Stimulated activated naive B cell treated with anti-CD40 and anti-IgM and Interleukin-4, amounts not matched to agents 10 μg/mL and 1 μg/mL and 100 μg/mL, for 72 hours (primary cell): ENCODE data around the gene MFSD12.

Experiments
- ATAC-seq, 2 donors: fragments of 150-1000 bp; cut with Tn5 transposase; replicated peaks; 2 replicates each; pipeline ENCODE4 v1.10.0; 2021; ENCODE audit warnings: moderate library complexity in 1 of 2
- DNase-seq: peaks from one replicate; pipeline ENCODE4 v3.0.0; 2021
- H3K27ac Mint-ChIP-seq: one replicate; pipeline ENCODE4 v1.8.0; 2022; ENCODE audit warnings: mild to moderate bottlenecking, mixed read lengths
- H3K27me3 Mint-ChIP-seq, 2 donors: one replicate each; pipeline ENCODE4 v1.8.0; 2022; ENCODE audit warnings: mixed read lengths in 2 of 2
- H3K36me3 Mint-ChIP-seq, 2 donors: one replicate each; pipeline ENCODE4 v1.8.0; 2022; ENCODE audit warnings: mixed read lengths in 2 of 2, mild to moderate bottlenecking in 1 of 2
- H3K4me1 Mint-ChIP-seq, 2 donors: one replicate each; pipeline ENCODE4 v1.8.0; 2022; ENCODE audit warnings: mixed read lengths in 2 of 2, mild to moderate bottlenecking in 1 of 2
- H3K4me3 Mint-ChIP-seq, 2 donors: one replicate each; pipeline ENCODE4 v1.8.0; 2022; ENCODE audit warnings: mild to moderate bottlenecking in 2 of 2, mixed read lengths in 2 of 2, moderate library complexity in 1 of 2
- H3K9me3 Mint-ChIP-seq, 2 donors: one replicate each; pipeline ENCODE4 v1.8.0; 2022; ENCODE audit warnings: mixed read lengths in 2 of 2, mild to moderate bottlenecking in 1 of 2

The MFSD12 gene

GRCh38 chr19:3499738-3500428 lies 57.5 kb downstream of the MFSD12 start:
- H3K4me1 Mint-ChIP-seq = peaks cover 17 to 38% of the 10 kb centered on the region in 2 donors
- H3K27me3 Mint-ChIP-seq = no peaks in the 10 kb centered on the region
- no peak for DNase-seq
- H3K36me3 Mint-ChIP-seq = peaks cover 16 to 30% of the 10 kb centered on the region in 2 donors
- peak; percentile 14 to 25 for ATAC-seq
- H3K27ac Mint-ChIP-seq = peak overlapping the region; percentile 100
- no peaks in the 10 kb centered on the region for H3K9me3 Mint-ChIP-seq
- H3K4me3 Mint-ChIP-seq = peak overlapping the region; percentile 93 to 94

DNA sequence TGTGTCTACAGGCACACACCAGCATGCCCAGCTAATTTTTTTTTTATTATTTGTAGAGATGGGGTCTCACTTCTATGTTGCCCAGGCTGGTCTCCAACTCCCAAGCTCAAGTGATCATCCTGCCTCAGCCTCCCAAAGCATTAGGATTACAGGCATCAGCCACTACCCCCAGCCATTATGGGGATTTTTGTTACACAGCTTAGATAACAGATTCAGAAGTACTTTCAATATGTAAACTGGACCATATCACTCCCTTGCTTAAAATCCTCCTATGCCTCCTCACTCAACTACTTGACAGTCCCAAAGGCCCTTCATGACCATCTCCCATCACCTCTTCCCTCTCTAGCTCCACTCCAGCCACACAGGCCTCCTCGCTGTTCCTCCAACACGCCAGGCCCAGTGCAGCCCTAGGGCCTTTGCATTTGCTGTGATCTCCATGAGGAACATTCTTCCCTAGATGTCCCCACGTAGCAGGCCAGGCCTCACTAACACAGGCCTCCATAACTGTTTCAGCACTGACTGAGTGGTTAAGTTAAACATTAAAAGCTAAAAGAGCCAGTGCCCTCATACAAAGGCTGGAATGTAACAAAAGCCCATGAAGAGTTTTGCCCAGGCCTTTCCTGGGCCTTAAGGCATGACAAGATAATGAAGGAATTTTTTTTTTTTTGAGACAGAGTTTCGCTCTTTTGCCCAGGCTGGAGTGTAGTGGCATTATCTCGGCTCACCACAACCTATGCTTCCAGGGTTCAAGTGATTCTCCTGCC lies 59.4 kb downstream of the MFSD12 start:
- peaks cover 13 to 26% of the 10 kb centered on the region in 2 donors for H3K4me1 Mint-ChIP-seq
- no peaks in the 10 kb centered on the region for H3K9me3 Mint-ChIP-seq
- H3K27ac Mint-ChIP-seq = no peak overlapping the region
- DNase-seq (no peak), ATAC-seq (no peak)
- peaks cover 30 to 35% of the 10 kb centered on the region in 2 donors for H3K36me3 Mint-ChIP-seq
- no peak overlapping the region for H3K4me3 Mint-ChIP-seq
- H3K27me3 Mint-ChIP-seq = no peaks in the 10 kb centered on the region

- ATAC-seq (no peak), DNase-seq (no peak)
- H3K4me1 Mint-ChIP-seq = peaks cover 13 to 26% of the 10 kb centered on the region in 2 donors
- no peak overlapping the region for H3K27ac Mint-ChIP-seq
- H3K9me3 Mint-ChIP-seq = no peaks in the 10 kb centered on the region
- H3K36me3 Mint-ChIP-seq = peaks cover 35 to 41% of the 10 kb centered on the region in 2 donors
- no peaks in the 10 kb centered on the region for H3K27me3 Mint-ChIP-seq
- no peak overlapping the region for H3K4me3 Mint-ChIP-seq
These were observed 60.8 kb downstream of the MFSD12 start for GRCh38 chr19:3496392-3497273.

GRCh38 chr19:3494559-3494958 lies 62.8 kb downstream of the MFSD12 start:
- DNase-seq (no peak), ATAC-seq (no peak)
- H3K9me3 Mint-ChIP-seq = no peaks in the 10 kb centered on the region
- peaks cover 7 to 16% of the 10 kb centered on the region in 2 donors for H3K4me1 Mint-ChIP-seq
- peaks cover 37 to 46% of the 10 kb centered on the region in 2 donors for H3K36me3 Mint-ChIP-seq
- no peak overlapping the region for H3K4me3 Mint-ChIP-seq
- H3K27ac Mint-ChIP-seq = no peak overlapping the region
- H3K27me3 Mint-ChIP-seq = no peaks in the 10 kb centered on the region
